T-helper 2 cell treated with Interferon-gamma antibody and Interleukin-4, amounts not matched to agents 5 μg/mL and 100 μg/mL, for 36 hours (primary cell): Measurements from ENCODE around the gene FABP1.

Source experiments
- DNase-seq: peaks from one replicate; pipeline ENCODE4 v3.0.0; 2021; ENCODE audit warnings: low spot score
- H3K27ac Mint-ChIP-seq: one replicate; pipeline ENCODE4 v1.8.0; 2021; ENCODE audit warnings: mild to moderate bottlenecking, mixed read lengths
- H3K27me3 Mint-ChIP-seq: one replicate; pipeline ENCODE4 v1.8.0; 2021; ENCODE audit warnings: low read depth, mixed read lengths
- H3K36me3 Mint-ChIP-seq: one replicate; pipeline ENCODE4 v1.8.0; 2021; ENCODE audit warnings: low read depth, mixed read lengths
- H3K4me1 Mint-ChIP-seq: one replicate; pipeline ENCODE4 v1.8.0; 2021; ENCODE audit warnings: low read depth, mixed read lengths
- H3K4me3 Mint-ChIP-seq: one replicate; pipeline ENCODE4 v1.8.0; 2022; ENCODE audit warnings: mild to moderate bottlenecking, moderate library complexity, mixed read lengths
- H3K9me3 Mint-ChIP-seq: one replicate; pipeline ENCODE4 v1.8.0; 2021; ENCODE audit warnings: mixed read lengths

FABP1 gene

DNA sequence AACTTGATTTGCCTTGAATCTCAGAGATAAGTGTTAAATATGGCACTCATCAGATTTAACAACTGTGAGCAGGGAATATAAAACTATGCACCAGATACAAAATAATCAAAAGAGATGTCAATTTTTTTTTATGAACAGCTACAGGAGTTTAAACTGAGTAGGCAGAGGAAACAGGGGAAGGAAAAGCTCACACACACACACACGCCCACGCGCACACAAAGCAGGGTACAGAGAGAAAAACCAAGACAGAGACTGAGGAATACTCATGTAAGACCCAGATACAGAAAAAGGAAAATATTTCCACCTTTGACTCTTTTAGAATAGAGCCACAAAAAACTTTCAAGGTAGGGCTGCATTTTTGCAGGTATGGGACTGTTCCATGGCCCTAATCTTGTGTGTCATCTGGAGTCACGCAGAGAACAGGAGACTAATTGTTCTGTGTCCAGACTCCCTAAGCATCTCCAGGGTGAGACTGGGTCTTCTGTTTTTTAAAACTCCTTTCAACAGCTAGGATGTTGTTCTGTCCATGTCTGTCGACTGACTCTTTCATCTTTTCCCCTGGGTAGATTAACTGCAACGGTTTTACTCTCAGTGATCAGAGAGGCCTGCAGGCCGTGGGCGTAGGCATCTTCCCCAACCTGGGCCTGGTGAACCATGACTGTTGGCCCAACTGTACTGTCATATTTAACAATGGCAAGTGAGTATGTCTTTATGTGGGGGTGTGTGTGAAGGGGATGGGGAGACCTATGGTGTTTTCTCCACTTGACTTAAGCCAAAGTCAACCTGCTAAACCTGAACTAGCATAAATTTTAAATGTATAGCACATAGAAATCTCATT lies 37.2 kb downstream of the FABP1 start:
- peaks cover 11% of the 10 kb centered on the region for H3K4me1 Mint-ChIP-seq
- peak overlapping the region; percentile 31 for H3K27ac Mint-ChIP-seq
- DNase-seq = peak; percentile 22
- H3K4me3 Mint-ChIP-seq = no peak overlapping the region
- no peaks in the 10 kb centered on the region for H3K36me3 Mint-ChIP-seq
- H3K9me3 Mint-ChIP-seq = no peaks in the 10 kb centered on the region
- no peaks in the 10 kb centered on the region for H3K27me3 Mint-ChIP-seq

DNA sequence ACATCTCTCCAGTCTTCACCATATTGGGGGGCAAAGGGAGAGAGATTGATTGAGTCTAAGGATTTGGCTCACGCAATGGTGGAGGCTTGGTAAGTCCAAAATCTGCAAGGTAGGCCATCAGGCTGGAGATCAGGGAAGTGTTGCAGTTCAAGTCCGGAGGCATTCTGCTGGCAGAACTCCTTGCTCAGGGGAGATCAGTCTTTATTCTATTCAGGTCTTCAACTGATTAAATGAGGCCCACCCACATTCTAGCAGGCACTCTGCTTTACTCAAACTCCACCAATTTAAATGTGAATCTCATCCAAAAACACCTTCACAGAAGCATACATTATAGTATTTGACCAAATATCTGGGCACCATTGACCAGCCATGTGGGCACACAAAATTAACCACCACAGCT lies 38.9 kb downstream of the FABP1 start:
- Mint-ChIP-seq H3K27ac (no peak overlapping the region), H3K9me3 (no peaks in the 10 kb centered on the region), H3K36me3 (no peaks in the 10 kb centered on the region), H3K27me3 (no peaks in the 10 kb centered on the region), H3K4me1 (peaks cover 11% of the 10 kb centered on the region), H3K4me3 (no peak overlapping the region)
- DNase-seq = no peak

DNA sequence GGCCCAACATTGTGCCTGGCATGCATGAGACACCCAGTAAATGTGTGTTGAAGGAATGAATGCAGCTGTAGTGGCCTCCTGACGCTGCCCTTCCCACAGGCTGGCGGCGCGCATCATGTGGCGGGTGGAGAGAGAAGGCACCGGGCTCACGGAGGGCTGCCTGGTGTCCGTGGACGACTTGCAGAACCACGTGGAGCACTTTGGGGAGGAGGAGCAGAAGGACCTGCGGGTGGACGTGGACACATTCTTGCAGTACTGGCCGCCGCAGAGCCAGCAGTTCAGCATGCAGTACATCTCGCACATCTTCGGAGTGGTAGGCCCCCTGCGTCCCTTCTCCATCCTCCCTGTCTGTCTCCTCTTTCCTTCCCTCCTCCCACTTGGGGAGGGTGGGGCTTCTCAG lies 40.1 kb downstream of the FABP1 start:
- peaks cover 11% of the 10 kb centered on the region for H3K4me1 Mint-ChIP-seq
- no peaks in the 10 kb centered on the region for H3K9me3 Mint-ChIP-seq
- H3K4me3 Mint-ChIP-seq = no peak overlapping the region
- H3K36me3 Mint-ChIP-seq = no peaks in the 10 kb centered on the region
- no peak overlapping the region for H3K27ac Mint-ChIP-seq
- DNase-seq = no peak
- no peaks in the 10 kb centered on the region for H3K27me3 Mint-ChIP-seq

DNA sequence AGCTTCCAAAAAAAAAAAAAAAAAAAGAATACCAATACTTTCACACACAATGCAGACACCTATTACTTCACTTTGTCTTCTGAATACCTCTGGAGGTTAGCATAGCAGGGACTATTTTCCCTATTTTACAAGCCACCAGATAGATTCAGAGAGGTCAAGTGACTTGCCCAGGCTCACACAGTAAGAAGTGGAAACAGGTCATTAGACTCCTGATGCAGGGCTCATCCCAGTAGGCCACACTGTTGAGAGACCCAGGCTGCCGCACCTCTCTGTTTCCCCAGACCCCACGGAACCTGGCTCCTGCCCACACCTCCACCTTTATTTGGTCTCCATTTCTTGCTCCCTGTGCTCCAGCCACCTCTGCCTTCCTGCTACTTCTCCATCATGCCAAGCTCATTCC lies 40.8 kb downstream of the FABP1 start:
- Mint-ChIP-seq H3K27ac (no peak overlapping the region), H3K9me3 (no peaks in the 10 kb centered on the region), H3K4me3 (no peak overlapping the region), H3K36me3 (no peaks in the 10 kb centered on the region), H3K4me1 (peaks cover 11% of the 10 kb centered on the region), H3K27me3 (no peaks in the 10 kb centered on the region)
- DNase-seq = no peak

DNA sequence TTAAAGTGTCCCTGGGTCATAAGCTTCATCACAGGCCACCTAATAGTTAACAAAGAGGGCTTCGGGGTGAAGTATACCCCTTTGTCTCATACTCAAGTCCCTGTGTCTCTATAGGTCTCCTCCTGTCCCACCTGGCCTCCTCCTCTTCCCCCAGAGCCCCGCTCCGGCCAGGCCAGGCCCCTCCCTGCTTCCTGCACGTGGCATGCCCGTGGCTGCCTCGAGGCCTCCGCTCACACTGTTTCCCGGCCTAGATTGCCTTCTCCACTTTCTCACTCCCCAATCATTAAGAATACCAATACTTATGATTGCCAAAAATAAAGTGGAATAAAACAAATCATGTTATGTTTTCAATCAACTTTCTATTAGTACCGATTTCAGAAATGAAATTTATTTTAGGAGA lies 41.5 kb downstream of the FABP1 start:
- peaks cover 2% of the 10 kb centered on the region for H3K27me3 Mint-ChIP-seq
- H3K9me3 Mint-ChIP-seq = no peaks in the 10 kb centered on the region
- DNase-seq = no peak
- H3K4me1 Mint-ChIP-seq = peaks cover 11% of the 10 kb centered on the region
- no peak overlapping the region for H3K27ac Mint-ChIP-seq
- no peak overlapping the region for H3K4me3 Mint-ChIP-seq
- no peaks in the 10 kb centered on the region for H3K36me3 Mint-ChIP-seq

DNA sequence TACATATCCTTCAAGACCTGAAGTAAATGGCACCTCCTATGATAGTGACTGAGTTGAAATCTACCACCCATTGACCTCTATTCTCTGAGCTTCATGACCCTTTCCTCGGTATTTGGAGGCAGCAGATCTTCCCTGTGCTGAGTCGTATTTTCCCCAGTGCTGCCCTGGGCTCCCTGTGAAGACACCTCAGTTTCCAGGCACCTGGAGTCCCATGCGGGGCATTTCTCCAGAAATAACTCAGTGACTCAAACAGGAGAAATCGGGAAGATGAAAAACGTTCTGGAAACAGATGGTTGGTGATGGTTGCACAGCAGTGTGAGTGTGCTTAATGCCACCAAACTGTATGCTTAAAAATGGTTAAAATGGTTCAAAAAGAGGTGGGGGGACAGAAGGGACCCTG lies 42.3 kb downstream of the FABP1 start:
- Mint-ChIP-seq H3K27me3 (peaks cover 2% of the 10 kb centered on the region), H3K9me3 (no peaks in the 10 kb centered on the region), H3K27ac (no peak overlapping the region), H3K4me3 (no peak overlapping the region), H3K36me3 (no peaks in the 10 kb centered on the region), H3K4me1 (peaks cover 6% of the 10 kb centered on the region)
- DNase-seq = no peak

DNA sequence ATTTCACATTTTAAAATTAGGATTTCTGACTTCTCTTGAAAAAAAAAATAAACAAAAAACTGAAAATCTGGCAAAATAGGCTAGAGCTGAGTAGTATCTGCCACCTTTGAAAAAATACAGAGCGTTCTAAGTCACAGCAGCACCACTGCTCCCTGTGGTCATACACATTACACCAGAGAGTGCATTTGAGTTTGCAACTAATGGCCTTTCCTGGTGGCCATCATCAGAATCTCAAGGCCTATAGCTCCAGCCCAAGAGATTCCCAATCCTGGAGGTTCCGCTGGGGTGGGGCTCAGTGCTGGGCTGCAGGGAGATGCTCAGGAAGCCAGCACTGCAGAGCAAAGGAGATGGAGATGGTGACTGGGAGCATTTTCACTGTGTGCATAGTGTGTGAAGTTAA lies 42.8 kb downstream of the FABP1 start:
- no peak for DNase-seq
- H3K4me3 Mint-ChIP-seq = no peak overlapping the region
- H3K36me3 Mint-ChIP-seq = no peaks in the 10 kb centered on the region
- H3K4me1 Mint-ChIP-seq = peaks cover 1% of the 10 kb centered on the region
- H3K27ac Mint-ChIP-seq = no peak overlapping the region
- no peaks in the 10 kb centered on the region for H3K9me3 Mint-ChIP-seq
- peaks cover 2% of the 10 kb centered on the region for H3K27me3 Mint-ChIP-seq

DNA sequence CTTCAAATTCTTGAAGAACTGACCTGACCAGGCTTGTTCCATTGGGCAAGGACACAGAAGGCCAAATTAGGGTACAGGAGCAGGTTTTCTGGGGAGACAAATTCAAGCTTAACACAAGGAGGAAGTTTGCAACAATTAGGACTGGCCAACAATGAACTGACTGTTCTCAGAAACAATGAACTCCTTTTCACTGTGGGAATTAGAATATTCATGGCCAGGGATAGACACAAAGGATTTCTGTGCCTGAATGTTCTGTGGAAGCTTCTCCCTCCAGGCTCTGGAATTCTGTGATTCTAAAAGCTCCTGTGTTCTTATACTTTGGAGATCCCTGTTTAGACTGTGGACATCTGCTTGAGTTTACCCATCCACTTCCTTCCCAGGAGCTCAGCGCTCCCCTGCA lies 45.1 kb downstream of the FABP1 start:
- no peak overlapping the region for H3K4me3 Mint-ChIP-seq
- H3K27me3 Mint-ChIP-seq = peaks cover 2% of the 10 kb centered on the region
- DNase-seq = no peak
- no peaks in the 10 kb centered on the region for H3K4me1 Mint-ChIP-seq
- no peaks in the 10 kb centered on the region for H3K9me3 Mint-ChIP-seq
- H3K36me3 Mint-ChIP-seq = no peaks in the 10 kb centered on the region
- H3K27ac Mint-ChIP-seq = no peak overlapping the region

DNA sequence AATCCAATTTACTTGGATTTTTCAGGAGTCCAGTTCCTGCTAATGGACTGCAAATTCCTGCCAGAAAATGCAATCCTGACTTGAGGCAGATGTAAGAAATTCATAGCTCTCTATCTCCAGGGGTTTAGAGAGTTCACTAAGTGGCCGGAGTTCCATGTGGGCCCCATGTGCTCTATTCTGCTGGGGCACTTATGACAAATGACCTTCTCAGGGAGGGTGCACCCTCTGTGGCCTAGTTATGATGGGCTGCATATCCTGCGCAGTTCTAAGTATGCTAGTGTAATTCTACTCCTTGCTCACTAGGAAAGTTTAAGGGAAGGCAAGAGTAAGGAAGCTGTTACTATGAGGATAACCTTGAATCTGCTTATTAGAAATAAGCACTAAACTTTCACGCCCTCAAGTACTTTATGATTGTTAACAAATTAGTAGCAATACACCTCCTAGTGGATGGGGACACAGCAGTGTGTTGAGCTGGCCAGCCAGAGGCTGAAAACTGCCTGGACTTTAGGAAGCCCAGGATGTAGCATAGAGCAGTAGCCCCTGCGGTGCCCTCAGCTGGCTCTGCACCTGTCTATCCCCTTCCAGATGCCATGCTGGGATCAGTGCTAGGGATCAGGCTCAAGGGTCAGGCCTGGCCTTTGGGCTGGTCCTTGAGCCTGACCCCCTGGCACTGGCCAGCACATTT lies 45.8 kb downstream of the FABP1 start:
- Mint-ChIP-seq H3K27ac (no peak overlapping the region), H3K9me3 (no peaks in the 10 kb centered on the region), H3K36me3 (no peaks in the 10 kb centered on the region), H3K4me1 (no peaks in the 10 kb centered on the region), H3K27me3 (peaks cover 2% of the 10 kb centered on the region), H3K4me3 (no peak overlapping the region)
- DNase-seq = no peak

DNA sequence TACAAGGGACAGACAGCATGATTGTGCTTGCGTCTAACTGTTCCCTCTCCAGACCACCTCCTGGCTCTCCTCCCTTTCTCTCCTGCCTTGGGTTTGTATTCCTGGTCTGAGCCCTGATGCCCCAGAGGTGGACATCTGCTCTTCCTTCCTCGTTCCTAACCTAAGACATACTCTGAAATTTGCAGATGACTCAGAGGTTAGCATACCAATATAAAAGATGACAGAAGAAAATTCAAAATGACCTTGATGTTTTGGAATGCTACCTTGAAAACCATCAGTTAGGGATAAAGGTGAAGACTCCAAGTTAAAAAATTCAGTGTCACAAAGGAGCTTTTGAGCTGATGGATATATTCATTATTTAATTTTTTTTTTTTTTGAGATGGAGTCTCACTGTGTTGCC lies 47.3 kb downstream of the FABP1 start:
- peaks cover 2% of the 10 kb centered on the region for H3K27me3 Mint-ChIP-seq
- H3K9me3 Mint-ChIP-seq = no peaks in the 10 kb centered on the region
- DNase-seq = no peak
- no peak overlapping the region for H3K4me3 Mint-ChIP-seq
- H3K4me1 Mint-ChIP-seq = no peaks in the 10 kb centered on the region
- no peak overlapping the region for H3K27ac Mint-ChIP-seq
- no peaks in the 10 kb centered on the region for H3K36me3 Mint-ChIP-seq

DNA sequence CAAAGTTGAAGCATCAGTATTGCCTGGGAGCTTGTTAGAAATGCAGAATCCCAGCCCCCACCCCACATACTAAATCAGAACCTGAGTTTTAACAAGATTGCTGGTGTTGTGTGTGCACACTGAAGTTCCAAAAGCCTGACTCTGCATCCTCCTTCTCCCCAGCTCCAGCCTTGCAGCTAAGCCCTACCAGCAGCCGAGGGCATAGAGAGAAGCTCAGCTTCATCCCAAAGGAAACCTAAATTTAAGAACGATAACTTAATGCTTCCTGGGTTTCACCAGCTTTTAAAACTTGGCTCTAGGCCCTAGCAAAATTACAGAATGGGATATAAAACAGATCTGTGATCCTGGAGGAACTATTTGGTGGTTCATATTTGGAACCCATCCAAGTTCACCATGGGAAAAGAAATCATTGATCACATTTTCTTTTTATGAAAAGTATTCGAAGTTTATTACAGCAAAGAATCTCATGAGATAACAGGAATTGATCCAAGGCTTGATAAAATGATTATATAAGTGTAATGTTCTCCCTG lies 49.2 kb downstream of the FABP1 start:
- no peaks in the 10 kb centered on the region for H3K36me3 Mint-ChIP-seq
- no peaks in the 10 kb centered on the region for H3K4me1 Mint-ChIP-seq
- DNase-seq = no peak
- no peaks in the 10 kb centered on the region for H3K9me3 Mint-ChIP-seq
- no peak overlapping the region for H3K4me3 Mint-ChIP-seq
- no peak overlapping the region for H3K27ac Mint-ChIP-seq
- H3K27me3 Mint-ChIP-seq = peaks cover 2% of the 10 kb centered on the region

DNA sequence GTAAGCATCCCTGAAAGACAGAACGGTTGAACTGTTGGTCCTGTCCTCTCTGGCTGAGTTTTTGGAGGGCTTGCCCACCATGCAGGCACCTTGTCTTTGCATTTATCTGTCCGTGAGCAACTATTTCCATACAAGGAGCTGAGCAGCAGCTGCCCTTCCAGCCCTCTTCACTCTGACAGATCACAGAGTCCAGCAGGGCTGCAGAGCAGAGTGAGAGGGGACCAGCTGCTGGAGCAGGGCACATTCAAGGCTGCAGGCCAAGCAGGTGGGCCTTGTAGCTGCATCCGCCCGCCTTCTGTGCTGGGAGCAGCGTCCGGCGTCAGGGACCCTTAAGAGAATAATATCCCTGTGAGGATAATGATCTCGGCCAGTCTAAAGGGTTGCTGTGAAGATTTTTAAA lies 50.8 kb downstream of the FABP1 start:
- no peak for DNase-seq
- H3K4me3 Mint-ChIP-seq = no peak overlapping the region
- H3K36me3 Mint-ChIP-seq = no peaks in the 10 kb centered on the region
- no peaks in the 10 kb centered on the region for H3K9me3 Mint-ChIP-seq
- H3K4me1 Mint-ChIP-seq = no peaks in the 10 kb centered on the region
- H3K27ac Mint-ChIP-seq = no peak overlapping the region
- peaks cover 4% of the 10 kb centered on the region for H3K27me3 Mint-ChIP-seq

DNA sequence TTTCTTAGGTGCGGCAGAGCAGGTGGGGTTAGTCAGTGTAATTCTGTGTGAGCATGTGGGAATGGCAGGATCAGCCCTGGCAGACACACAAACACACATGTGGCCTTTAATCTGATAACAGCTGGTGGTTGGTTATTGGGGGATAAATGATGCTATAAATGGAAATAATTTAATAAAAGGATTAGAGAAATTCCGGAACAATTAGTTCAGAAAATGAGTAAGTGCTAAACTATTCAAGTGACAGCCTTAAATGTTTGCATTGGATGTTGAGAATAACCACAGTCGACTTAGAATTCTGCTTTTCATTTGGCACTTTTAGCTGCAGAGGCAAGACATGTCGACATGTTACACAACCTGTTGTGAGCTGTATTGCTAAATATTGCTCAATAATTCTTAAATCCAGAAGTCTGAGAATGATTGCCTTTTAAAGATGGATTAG lies 53.0 kb downstream of the FABP1 start:
- Mint-ChIP-seq H3K9me3 (no peaks in the 10 kb centered on the region), H3K4me3 (no peak overlapping the region), H3K4me1 (no peaks in the 10 kb centered on the region), H3K36me3 (no peaks in the 10 kb centered on the region), H3K27ac (no peak overlapping the region), H3K27me3 (peaks cover 2% of the 10 kb centered on the region)
- no peak for DNase-seq

DNA sequence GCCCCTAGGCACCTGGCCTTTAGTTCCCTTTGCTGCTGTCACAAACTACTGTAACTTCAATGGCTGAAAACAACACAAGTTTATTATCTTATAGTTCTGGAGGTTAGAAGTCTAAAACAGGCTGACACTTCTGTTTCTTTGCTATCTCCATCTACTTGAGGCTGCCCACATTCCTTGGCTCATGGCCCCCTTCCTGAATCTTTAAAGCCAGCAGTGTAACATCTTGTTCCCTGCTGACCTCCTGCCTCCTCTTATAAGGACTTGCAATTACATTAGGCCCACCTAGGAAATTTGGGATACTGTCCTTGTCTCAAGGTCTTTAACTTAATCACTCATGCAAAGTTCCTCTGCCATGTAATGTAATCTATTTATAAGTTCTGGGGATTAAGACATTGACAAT lies 53.7 kb downstream of the FABP1 start:
- H3K9me3 Mint-ChIP-seq = no peaks in the 10 kb centered on the region
- no peak overlapping the region for H3K27ac Mint-ChIP-seq
- H3K4me3 Mint-ChIP-seq = no peak overlapping the region
- H3K27me3 Mint-ChIP-seq = peaks cover 3% of the 10 kb centered on the region
- no peaks in the 10 kb centered on the region for H3K4me1 Mint-ChIP-seq
- DNase-seq = no peak
- no peaks in the 10 kb centered on the region for H3K36me3 Mint-ChIP-seq
